HG03432 (cell line): ENCODE measurements around the gene TENM3.
"Not testable (repeated sequence)": the region's sequence is repeated elsewhere in the genome, so short reads cannot be mapped to it uniquely, and the experiment has no call there.

ENCODE experiments used
- ATAC-seq: cut with Tn5 transposase; IDR thresholded peaks from one replicate; pipeline ENCODE4 v1.9.1; 2021; ENCODE audit warnings: mild to moderate bottlenecking, moderate library complexity; ENCODE audit not compliant: unreplicated experiment

Gene TENM3

DNA sequence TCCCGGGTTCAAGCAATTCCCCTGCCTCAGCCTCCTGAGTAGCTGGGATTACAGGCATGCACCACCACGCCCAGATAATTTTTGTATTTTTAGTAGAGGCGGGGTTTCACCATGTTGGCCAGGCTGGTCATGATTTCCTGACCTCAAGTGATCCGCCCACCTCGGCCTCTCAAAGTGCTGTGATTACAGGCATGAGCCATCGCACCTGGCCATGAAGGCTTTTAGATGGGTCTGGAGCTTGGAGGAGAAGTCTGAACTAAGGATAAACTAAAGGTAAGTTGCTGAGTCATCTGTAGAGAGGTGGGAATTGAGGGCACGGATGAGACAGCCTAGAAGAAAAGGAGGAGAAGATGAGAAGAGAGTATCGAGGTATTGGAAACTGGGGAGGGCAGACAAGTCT, at the start of gene TENM3:
TSS of gene TENM3 (plus strand) at position 199 of the 400 bp plus-strand sequence. CDS start 80,619 bp downstream, outside the sequence.
- not testable (repeated sequence) for ATAC-seq

DNA sequence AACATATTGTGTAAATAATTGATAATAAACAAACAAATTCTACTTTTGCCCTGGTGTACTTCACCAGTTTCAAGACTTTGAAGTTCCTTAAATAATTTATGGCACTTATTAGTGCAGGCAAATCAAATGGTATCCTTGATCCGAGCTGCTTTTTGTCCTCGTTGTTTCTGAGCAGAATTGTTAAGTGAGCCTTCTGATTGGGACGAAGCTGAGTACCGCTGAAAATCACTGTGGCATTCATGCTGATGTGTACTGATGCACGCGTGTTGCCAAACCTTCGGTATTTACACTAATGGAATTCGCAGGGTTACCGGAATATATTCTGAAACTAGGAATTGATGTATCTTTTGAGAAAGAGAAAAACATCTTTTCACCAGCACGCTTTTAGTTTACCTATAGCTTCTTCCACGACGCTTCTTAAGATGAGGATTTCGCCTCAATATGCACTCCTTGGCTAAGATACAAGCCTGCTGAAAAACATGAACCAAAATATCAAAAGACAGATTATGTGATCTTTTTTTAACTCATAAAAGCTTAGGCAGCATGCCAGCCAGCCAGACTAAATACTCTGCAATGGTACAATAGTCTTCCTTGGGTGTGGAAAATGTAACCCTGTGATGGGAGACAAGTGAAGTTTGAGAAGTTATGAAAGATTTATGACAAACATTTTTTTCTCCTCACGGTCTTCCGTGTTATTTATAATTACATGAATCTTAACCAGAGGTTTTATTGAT, 48.9 kb upstream of the TENM3 start:
- ATAC-seq, result no peak

DNA sequence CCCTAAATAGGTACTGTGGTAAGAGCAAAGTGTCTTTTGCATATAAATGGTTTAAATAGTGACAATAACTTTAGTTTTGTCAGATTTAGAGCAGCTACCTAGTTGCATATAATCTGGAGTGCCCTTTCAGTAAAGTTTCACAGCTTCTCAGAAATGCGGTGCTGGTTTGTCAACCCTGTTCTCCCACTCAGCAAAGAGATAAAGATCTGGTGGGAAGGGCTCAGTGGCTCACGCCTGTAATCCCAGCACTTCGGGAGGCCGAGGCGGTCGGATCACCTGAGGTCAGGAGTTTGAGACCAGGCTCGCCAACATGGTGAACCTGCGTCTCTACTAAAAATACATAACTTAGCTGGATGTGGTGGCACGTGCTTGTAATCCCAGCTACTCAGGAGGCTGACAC, 45.6 kb upstream of the TENM3 start:
- no peak for ATAC-seq

DNA sequence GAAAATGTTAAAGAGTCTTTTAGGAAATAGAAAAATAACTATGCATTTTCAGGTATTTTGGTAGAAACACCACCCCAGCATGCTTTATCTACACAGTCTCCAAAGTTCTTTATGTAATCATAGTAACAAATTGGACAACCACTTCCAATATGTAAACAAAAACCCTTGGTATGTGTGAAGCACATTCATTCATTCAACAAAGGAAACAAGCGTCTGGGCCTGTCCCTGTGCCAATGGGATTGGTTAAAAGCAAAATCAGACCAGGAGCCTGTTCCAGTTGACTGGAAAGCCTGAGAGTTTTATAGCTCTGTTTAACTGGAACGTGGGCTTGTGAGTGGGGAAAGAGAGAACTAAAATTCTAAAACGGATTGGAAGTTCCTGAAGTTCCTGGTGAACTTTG, 41.3 kb upstream of the TENM3 start:
- no peak for ATAC-seq

DNA sequence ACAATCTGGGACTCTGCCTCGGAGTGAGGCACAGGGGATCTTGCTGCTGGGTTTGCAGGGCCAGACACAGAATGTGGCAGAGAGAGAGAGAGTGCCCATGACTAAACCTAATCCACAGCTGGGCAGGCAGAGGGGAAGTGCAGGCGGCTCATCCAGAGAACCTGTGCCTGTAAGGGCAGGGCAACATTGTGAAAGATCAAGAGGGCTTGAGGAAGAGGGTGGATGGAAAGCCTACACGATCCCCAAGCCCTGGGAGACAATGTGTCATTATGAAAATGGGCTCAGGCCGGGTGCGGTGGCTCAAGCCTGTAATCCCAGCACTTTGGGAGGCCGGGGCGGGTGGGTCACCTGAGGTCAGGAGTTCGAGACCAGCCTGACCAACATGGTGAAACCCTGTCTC, 40.6 kb upstream of the TENM3 start:
- no peak for ATAC-seq

DNA sequence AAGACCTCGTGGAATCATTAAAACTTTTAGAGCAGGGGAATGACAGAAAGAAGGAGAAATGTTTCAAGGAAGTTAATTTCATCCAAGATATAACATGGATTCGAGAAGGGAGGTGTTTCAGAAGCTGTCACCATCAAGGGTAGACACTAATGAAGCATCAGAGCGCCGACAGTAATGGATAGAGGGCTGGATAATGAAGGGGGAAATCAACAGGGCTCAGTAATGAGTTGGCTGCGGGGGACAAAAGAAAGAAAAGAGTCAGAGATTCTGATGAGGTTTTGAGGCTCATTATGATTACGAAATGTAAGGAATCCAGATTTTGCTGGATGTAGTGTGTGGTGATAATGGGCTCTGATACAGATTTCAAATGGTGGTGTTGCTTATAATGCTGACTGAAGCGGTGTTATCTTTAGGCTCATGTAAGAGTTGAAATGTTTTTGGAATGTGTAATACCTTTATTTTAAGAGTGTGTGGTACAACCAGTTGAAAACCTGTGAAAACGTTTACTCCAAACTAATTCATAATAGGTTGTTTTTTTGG, 39.3 kb upstream of the TENM3 start:
- ATAC-seq, result no peak

DNA sequence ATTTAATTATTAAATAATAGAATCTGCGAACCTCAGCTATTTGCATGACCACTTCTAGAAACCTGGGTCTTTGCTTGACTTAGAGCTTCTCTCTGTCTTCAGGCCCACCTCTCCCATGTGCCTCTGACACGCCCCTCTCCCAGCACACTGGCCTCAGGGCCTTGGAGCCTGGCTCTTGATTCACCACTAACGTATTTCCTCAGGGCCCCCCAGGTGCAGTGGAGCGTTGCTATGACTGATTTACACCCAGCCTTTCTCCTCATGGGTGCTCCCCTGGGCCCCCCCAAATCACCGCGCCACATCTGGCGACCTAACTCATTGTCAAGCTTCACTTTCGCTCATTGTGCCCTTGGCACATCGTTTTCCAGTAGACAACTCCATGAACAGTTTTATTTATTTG, 37.9 kb upstream of the TENM3 start:
- no peak for ATAC-seq

DNA sequence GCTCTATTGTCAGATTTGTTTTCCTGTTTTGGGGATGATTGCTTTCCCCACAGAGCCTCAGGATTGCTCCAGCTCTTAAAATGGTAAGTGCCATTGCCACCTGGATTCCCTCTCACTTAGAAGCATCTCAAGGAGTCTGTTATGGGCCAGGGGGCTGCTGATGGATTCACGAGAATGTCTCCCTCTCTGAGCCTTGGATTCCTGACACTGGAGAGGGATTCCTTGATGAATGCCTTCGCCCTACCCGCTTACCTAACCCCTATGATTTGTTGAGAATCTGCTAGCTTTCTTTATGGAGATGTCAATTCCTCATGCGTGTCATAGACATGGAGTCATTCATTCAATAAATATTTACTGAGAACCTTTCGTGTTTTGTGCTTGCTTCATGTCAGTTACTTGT, 36.9 kb upstream of the TENM3 start:
- no peak for ATAC-seq

DNA sequence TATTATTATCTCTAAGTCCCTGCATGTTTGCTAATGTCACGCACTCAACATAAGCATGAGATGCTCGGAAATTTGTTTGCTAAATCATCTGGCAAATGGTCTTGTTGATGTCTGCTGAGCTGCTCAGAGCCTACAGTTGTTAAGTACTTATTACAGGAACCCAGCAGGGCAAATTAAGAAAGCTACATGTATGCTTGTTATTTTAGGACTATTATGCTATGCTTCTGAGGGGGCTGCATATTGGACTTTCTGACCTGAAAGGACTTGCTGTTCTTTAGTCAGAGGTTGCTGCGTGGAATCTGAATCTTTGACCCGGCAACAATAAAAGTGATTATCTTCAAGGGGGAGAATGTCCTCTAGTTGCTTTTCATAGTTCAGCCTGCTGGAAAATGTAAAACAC, 36.3 kb upstream of the TENM3 start:
- no peak for ATAC-seq

DNA sequence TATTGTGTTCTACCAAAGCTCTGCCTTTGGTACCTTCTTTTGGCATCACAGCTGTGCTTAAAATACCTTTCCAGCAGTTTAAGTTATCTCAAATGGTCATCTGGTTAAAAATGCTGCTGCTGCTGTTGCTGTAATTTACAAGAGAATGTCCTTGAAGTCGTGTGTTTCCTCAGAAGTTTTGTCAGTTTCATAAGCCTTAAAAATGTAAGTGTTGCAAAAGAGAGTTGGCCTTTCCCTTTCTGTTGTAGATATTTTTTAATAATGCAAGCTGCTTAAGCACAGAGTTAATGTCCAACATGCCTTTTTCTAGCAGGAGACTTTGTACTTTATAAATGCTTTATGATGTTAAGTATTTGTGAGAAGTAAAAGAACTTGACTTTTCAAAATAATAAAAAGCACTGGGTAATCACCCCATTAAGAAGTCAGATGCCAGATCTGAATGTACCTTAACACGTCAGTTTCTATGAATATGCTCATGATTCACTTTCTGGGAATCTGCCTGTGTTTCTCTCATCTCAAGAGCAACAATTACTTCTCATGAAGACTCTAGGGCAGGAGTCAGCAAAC, 35.3 kb upstream of the TENM3 start:
- ATAC-seq, result no peak

DNA sequence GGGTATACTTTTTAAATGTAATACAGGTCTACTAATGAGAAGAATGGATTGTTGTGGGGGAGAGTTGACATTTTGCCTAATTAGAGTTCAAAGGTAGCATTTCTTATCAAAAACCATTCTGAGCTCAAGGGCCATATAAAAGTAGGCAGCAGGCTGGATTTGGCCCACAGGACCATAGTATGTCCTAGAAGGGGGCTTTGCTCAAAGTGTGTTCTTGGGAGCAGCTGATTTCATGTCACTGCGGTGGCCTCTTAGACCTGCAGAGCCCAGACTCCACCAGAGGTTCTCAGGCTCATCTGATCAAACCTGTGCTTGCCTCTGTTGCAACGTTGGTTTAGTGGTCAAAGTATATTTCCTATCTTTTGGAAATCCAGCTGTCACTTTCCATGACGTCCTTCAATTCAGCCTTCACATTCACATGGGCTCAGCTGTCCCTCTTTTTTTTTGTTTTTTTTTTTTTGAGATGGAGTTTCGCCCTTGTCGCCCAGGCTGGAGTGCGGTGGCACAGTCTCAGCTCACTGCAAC, 34.6 kb upstream of the TENM3 start:
- no peak for ATAC-seq

DNA sequence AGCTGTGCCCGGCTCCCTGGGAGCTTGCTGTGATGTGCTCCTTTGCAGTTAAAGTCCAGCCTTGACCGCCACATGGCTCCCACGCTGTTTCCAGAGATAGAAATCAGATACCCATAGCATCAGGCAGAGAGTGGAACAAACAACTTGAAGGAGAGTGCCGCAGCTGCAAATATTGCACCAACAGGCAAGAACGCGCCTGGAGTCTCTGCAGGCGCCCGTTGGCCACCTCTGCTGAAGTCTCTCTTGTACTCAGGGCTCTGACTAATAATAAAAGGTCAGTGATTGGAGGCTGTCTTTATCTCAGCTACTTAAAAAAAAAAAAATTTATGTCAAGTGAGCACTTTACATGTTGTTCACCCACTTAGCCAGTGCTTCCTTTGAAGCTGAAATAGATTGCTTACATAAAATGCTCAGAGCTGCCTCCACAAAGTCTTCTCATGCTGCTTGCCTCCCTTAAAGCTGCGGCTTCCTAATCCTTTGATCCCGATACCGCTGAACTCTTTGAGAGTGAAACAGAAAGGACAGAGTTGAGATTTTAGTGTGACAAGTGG, 30.9 kb upstream of the TENM3 start:
- no peak for ATAC-seq

DNA sequence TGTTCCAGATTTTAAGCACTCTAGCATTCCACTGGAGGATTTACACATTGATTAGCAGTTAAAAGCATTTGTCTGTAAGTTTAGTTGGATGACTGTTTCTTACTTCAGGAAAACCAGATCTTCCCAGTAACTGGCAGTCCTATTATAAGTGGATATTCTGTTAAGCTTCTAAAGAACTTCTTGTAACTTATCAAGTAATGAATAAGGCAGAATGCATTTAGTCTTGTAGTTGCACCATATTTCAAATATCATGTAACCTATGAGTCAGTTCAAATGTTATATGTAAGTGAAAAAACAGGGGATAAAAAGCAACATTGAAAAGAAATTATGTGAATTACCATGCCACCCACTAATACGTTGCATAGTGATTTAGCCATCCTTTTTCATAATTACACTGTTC, 30.2 kb upstream of the TENM3 start:
- no peak for ATAC-seq

DNA sequence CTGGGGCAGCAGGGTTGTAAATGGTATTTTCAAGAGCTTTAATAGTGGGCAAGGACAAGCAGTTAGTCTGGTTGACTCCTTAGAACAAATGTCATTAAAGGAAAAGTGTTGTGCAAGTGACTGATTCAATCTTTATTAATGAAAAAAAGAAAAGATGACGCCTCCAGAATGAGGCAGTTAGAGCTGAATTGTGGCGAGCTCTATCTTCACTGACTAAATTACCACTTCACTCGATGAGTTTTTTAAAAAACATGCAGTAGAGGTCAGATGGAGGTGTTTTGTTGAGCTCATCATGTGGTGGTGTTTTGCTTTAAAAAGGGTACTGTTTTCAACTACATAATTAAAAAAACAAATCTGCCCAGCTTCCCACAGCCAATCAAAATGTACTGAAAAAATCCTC, 28.1 kb upstream of the TENM3 start:
- no peak for ATAC-seq

DNA sequence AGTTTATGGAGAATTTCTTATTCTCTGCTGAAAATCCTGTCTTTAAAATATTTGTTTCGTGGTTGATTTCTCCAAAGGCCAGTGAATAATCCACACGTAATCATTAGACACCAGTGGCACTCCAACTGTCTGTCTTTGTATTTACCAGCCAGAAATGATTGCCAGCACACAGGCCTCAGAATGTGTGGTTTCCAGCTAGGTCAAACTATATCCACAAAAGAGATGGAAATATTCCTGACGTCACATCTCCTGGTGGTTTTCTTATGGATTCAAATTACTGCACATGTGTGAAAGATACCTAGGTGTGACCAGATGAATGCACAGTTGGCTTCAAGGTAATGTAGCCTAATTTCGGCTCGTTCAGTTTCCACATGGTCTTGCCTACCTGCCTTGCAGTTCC, 27.2 kb upstream of the TENM3 start:
- no peak for ATAC-seq

DNA sequence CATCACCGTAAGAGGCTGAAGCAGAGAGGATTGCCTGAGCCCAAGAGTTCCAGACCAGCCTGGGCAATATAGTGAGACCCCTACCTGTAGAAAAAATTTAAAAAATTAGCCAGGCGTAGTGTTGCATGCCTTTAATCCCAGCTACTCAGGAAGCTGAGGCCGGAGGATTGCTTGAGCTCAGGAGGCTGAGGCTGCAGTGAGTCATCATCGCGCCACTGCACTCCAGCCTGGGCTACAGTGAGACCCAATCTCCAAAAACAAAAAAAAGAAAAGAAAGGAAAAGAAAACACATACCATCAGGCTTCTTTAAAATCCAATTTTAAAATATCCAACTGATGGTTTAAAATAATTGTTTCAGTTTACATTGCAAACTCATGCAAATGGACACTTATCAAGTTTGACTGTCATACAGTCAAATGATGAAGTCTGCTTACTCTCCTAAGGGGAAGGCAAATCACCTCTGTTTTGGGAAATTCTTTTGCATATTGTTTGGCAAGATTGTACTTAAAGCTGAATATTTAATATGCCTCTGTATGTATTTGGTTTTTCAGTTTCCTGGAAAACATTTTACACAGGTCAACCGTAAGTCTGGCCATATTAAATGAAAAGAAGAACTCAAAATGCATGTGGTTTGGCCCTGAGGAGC, 23.7 kb upstream of the TENM3 start:
- no peak for ATAC-seq

DNA sequence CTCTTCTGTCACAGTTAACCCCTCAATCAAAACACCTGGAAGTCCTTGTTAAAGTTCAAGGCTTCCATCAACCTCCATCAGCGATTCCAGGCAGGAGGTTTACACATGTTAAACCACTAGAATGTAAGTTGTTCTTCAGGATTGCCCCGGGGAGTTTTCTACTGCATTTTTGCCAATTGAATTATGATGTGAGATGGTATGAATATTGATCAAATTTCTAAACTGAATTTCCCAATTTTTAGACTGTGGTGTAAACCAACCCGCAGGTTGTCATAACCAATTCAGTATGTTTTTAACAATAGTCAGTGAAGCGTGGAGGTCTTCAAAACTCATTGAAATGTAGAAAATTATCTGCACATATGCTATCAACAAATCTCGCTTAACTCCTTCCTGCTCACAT, 21.2 kb upstream of the TENM3 start:
- no peak for ATAC-seq

DNA sequence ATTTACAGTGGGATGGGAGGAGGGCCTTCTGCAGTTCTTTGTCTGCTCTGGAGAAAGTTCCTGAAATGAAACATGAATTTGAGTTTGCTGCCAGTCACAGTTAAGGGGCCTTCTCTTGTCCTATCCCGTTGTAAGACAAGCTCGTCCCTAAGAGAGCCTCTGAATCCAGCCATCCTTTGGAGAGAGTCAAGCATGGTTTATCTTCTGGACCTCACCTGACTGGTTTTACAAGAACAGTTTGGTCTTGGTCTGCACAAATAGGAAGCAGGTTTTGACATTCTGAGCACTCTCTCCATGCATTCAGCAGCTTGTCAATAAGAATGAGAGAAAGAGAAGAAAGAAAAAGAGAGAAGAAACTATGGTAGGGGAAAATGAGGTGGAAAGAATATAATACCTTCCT, 20.4 kb upstream of the TENM3 start:
- ATAC-seq, result no peak

DNA sequence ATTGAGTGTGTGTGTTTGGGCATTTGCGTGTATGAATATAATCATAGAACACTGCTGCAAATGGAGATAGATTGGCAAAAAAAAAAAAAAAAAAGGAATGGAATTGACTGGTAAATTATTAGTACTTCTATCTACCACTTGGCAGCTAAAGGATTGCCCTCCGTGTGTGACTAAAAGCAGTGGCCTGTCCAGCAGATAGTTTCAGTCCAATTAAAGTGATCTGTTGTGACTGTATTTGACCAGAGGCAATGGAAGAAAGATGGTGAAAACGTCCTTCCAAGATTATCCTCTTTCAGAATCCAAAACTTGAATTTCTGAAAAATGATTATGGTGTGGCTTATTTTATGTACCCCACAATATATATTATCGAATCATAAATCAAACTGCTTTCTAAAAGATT, 19.5 kb upstream of the TENM3 start:
- ATAC-seq, result no peak

DNA sequence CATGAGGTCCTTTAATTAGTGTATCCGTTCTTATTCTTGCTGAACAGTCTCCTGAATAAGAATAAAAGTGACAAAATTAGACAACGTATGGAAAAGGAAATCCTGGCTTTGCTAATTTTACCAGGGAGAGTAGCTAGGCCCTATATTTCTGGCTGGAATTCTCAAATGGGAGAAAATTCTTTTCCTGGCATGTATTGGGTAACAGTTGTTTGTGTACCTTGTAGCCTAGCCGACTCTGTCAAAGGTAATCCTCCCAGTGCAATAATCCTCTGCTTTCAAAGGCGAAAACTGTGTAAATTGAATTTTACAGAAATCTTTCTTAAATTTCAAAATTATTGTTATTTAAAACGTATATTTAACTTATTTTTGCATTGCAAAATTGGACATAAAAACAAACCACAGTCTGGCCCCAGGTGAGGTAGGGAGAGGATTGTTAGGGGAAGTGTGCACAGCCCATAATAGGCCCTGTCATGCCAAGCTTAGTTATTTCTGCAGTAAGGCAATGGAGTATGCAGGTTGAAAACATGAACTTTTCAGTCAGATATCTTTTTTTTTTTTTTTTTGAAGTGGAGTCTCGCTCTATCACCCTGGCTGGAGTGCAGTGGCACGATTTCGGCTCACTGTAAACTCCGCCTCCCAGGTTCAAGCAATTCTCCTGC, 18.9 kb upstream of the TENM3 start:
- ATAC-seq, result no peak

DNA sequence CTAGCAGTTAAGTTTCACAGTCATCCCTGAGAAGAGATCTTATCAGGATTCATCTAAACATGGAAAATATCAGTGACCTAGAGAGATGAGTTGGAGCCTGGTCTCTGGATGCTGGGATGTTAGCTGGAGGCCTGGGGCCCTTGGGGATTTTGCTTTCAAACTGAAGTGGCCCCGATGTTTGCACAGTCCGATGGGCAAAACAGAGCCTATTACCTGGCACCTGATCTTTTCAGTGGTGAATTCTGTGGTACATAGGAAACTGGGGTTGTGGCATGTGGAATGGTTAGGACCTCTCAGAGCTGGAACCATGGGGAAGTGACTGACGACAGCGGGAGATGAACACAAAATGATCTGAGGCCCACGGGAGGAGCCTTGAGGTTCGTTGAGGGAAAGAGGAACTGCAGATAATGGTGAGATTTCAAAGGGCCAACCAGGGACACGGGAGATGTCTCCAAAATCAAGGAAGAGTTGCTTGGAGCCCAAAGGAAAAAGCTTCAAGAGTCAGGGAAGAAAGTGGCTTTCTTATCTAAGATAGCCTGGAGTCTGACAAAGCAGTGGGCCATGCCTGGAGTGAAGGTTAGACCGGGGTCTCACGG, 17.8 kb upstream of the TENM3 start:
- ATAC-seq, result no peak
